OCI-LY7 (cell line): Measurements from ENCODE around the gene PPARG. TPM values are rescaled to one million over a fixed set of nuclear protein-coding genes. Genes with fewer than 3 reads are reported as not detected.

ENCODE experiments used
- BruUV-seq: library from RNA; stranded (reverse); fragments of 400-500 nt; replicated peaks from 2 replicates; lab custom pipeline; 2021; lab: Mats Ljungman, UMichigan
- CTCF ChIA-PET: fragments of 300-600 bp; sonication (Branson Sonifier 250); formaldehyde crosslinking; loops from one replicate; lab custom pipeline; 2022; ENCODE audit warnings: antibody characterized with exemption; ENCODE audit not compliant: unreplicated experiment; lab: Charles Lee
- POLR2A ChIA-PET: fragments of 300-600 bp; sonication (Branson Sonifier 250); formaldehyde crosslinking; loops from one replicate; lab custom pipeline; 2022; ENCODE audit warnings: antibody characterized with exemption; lab: Charles Lee
- DNase-seq: peaks from one replicate; pipeline ENCODE4 v3.0.0-alpha.2; 2015; ENCODE audit warnings: low spot score
- H2AFZ ChIP-seq: fragments of 200-600 bp; sonication (generic), shearing (Covaris generic); 2 replicates; pipeline ENCODE4 v1.6.1; 2014; ENCODE audit warnings: mild to moderate bottlenecking, antibody characterized with exemption, low read length, moderate library complexity
- H3K27ac ChIP-seq: fragments of 200-600 bp; sonication (generic); 2 replicates; pipeline ENCODE4 v1.5.1; 2014; ENCODE audit warnings: mixed run types, low read depth, mild to moderate bottlenecking, moderate library complexity, low read length, inconsistent platforms; ENCODE audit not compliant: poor library complexity, severe bottlenecking
- H3K36me3 ChIP-seq: fragments of 200-600 bp; sonication (generic); 2 replicates; pipeline ENCODE4 v1.6.1; 2014; ENCODE audit warnings: mild to moderate bottlenecking, antibody characterized with exemption, low read length, moderate library complexity, mixed read lengths; ENCODE audit not compliant: insufficient read depth
- H3K4me1 ChIP-seq: fragments of 200-600 bp; sonication (generic); 2 replicates; pipeline ENCODE4 v1.5.1; 2014; ENCODE audit warnings: mild to moderate bottlenecking, low read length; ENCODE audit not compliant: insufficient read depth, poor library complexity, severe bottlenecking
- H3K4me2 ChIP-seq: fragments of 200-600 bp; sonication (generic); 2 replicates; pipeline ENCODE4 v1.6.1; 2014; ENCODE audit warnings: mild to moderate bottlenecking, low read length
- H3K4me3 ChIP-seq: fragments of 200-600 bp; sonication (generic); 2 replicates; pipeline ENCODE4 v1.5.1; 2014; ENCODE audit warnings: mild to moderate bottlenecking, low read depth, low read length; ENCODE audit not compliant: poor library complexity, severe bottlenecking
- H3K79me2 ChIP-seq: fragments of 200-600 bp; sonication (generic); 2 replicates; pipeline ENCODE4 v1.6.1; 2016; ENCODE audit warnings: low read depth, mild to moderate bottlenecking, low read length, moderate library complexity, mixed read lengths; ENCODE audit not compliant: insufficient read depth
- H3K9me2 ChIP-seq: fragments of 200-600 bp; sonication (generic); 2 replicates; pipeline ENCODE4 v1.6.1; 2016; ENCODE audit warnings: mild to moderate bottlenecking, low read length, mixed read lengths; ENCODE audit not compliant: insufficient read depth
- H3K9me3 ChIP-seq: fragments of 200-600 bp; sonication (generic); 2 replicates; pipeline ENCODE4 v1.6.1; 2014; ENCODE audit warnings: mild to moderate bottlenecking, mixed run types, low read length, mixed read lengths
- H4K20me1 ChIP-seq: fragments of 200-600 bp; sonication (generic); 2 replicates; pipeline ENCODE4 v1.6.1; 2014; ENCODE audit warnings: mild to moderate bottlenecking, antibody characterized with exemption, low read length, moderate library complexity, mixed read lengths; ENCODE audit not compliant: insufficient read depth
- CTCF ChIP-seq: fragments of 200-600 bp; sonication (generic); conservative IDR thresholded peaks from 2 replicates; pipeline ENCODE4 v1.5.1; 2014; ENCODE audit warnings: mild to moderate bottlenecking, antibody characterized with exemption, low read length, moderate library complexity, mixed read lengths
- EZH2phosphoT487 ChIP-seq: fragments of 200-600 bp; sonication (generic); IDR thresholded peaks from 2 replicates; pipeline ENCODE4 v1.6.1; 2018; ENCODE audit warnings: low read depth, borderline replicate concordance, mild to moderate bottlenecking, mixed run types, antibody characterized with exemption, low read length, moderate library complexity, mixed read lengths
- intact Hi-C: fragments of 100-400 bp; cut with micrococcal nuclease; formaldehyde crosslinking; loops from one replicate; pipeline ENCODE4 v1.10.0; 2022; ENCODE audit not compliant: unreplicated experiment
- total RNA-seq, 2 experiments: library from RNA; depleted of rRNA in 1 of 2; stranded (reverse); fragments of >200 nt in 1 of 2; shearing (Covaris generic) in 1 of 2; gene quantifications; 2 replicates each; pipeline ENCODE4 v1.2.3, GENCODE V29; 2014 to 2022

Gene PPARG
- total RNA-seq, 2 experiments from 2014 or later: not detected

- CTCF ChIA-PET: no interaction called here
Measured at GRCh38 chr3:12463686-12464085, 174.8 kb downstream of the PPARG start.

GRCh38 chr3:12464181-12464580 lies 175.3 kb downstream of the PPARG start:
- intact Hi-C loops: no loop called here
- no TSS peak for BruUV-seq
- H3K4me2 ChIP-seq: no peak overlapping the region
- CTCF ChIA-PET: no interaction called here
- H2AFZ ChIP-seq: no peak overlapping the region
- H3K4me1 ChIP-seq: no peaks in the 10 kb centered on the region
- H3K9me2 ChIP-seq: no peaks in the 10 kb centered on the region
- DNase-seq: no peak
- no peaks in the 10 kb centered on the region for H3K79me2 ChIP-seq
- no peaks in the 10 kb centered on the region for H4K20me1 ChIP-seq
- H3K9me3 ChIP-seq: no peaks in the 10 kb centered on the region
- H3K36me3 ChIP-seq: no peaks in the 10 kb centered on the region
- H3K27ac ChIP-seq: no peak overlapping the region
- no peak overlapping the region for H3K4me3 ChIP-seq
- TF ChIP-seq CTCF: no peak
- TF ChIP-seq EZH2phosphoT487: no peak
- POLR2A ChIA-PET: interaction anchor here (1.1 kb wide), 1 partner anchor 16 kb away, joined by 6 read pairs; no protein-coding TSS in a partner anchor

More at GRCh38 chr3:12463686-12464085, 174.8 kb downstream of the PPARG start:
- Histone ChIP-seq H3K4me2 (no peak overlapping the region), H3K79me2 (no peaks in the 10 kb centered on the region), H3K27ac (no peak overlapping the region), H4K20me1 (no peaks in the 10 kb centered on the region), H2AFZ (no peak overlapping the region), H3K9me3 (no peaks in the 10 kb centered on the region), H3K36me3 (no peaks in the 10 kb centered on the region), H3K9me2 (no peaks in the 10 kb centered on the region), H3K4me3 (no peak overlapping the region), H3K4me1 (no peaks in the 10 kb centered on the region)
- no TSS peak for BruUV-seq
- intact Hi-C loops: no loop called here
- no peak for DNase-seq
- no peak for TF ChIP-seq CTCF
- TF ChIP-seq EZH2phosphoT487: no peak
- POLR2A ChIA-PET: no interaction called here

GRCh38 chr3:12465151-12465835 lies 176.4 kb downstream of the PPARG start:
- H3K36me3 ChIP-seq: no peaks in the 10 kb centered on the region
- H3K9me3 ChIP-seq: no peaks in the 10 kb centered on the region
- no peaks in the 10 kb centered on the region for H3K9me2 ChIP-seq
- no peak overlapping the region for H3K4me2 ChIP-seq
- POLR2A ChIA-PET: interaction anchor here (1.1 kb wide), 1 partner anchor 15 kb away, joined by 6 read pairs; no protein-coding TSS in a partner anchor
- H3K4me1 ChIP-seq: no peaks in the 10 kb centered on the region
- TF ChIP-seq CTCF: no peak
- no peak for TF ChIP-seq EZH2phosphoT487
- no peaks in the 10 kb centered on the region for H4K20me1 ChIP-seq
- H3K27ac ChIP-seq: no peak overlapping the region
- no peak for DNase-seq
- intact Hi-C loops: no loop called here
- CTCF ChIA-PET: interaction anchor here (0.6 kb wide), 1 partner anchor 284 kb away, joined by 3 read pairs; no protein-coding TSS in a partner anchor
- H3K79me2 ChIP-seq: no peaks in the 10 kb centered on the region
- H3K4me3 ChIP-seq: no peak overlapping the region
- BruUV-seq: no TSS peak
- no peak overlapping the region for H2AFZ ChIP-seq
